GM21717 (cell line): ENCODE results near the gene SLC30A4.
"Not testable (repeated sequence)": the region's sequence is repeated elsewhere in the genome, so short reads cannot be mapped to it uniquely, and the experiment has no call there.

Source experiments
- ATAC-seq: cut with Tn5 transposase; IDR thresholded peaks from one replicate; pipeline ENCODE4 v1.9.1; 2021; ENCODE audit warnings: mild to moderate bottlenecking, moderate library complexity; ENCODE audit not compliant: unreplicated experiment

SLC30A4 gene

GRCh38 chr15:45522328-45523165, at the start of gene SLC30A4:
SLC30A4 (minus strand) TSS chr15:45522755; CDS start chr15:45522354, 401 bp downstream.
- peak; percentile 82 for ATAC-seq

- ATAC-seq = no peak
Measured at GRCh38 chr15:45555934-45556608, 33.5 kb upstream of the SLC30A4 start.

- no peak for ATAC-seq
Measured at GRCh38 chr15:45551676-45552075, 29.1 kb upstream of the SLC30A4 start.

GRCh38 chr15:45550436-45550835, 27.9 kb upstream of the SLC30A4 start:
- ATAC-seq = no peak

GRCh38 chr15:45549541-45550220, 27.1 kb upstream of the SLC30A4 start:
- ATAC-seq = no peak

GRCh38 chr15:45548753-45549520, 26.4 kb upstream of the SLC30A4 start:
- ATAC-seq = no peak

- no peak for ATAC-seq
Measured at GRCh38 chr15:45546789-45547188, 24.2 kb upstream of the SLC30A4 start.

GRCh38 chr15:45544266-45545023, 21.9 kb upstream of the SLC30A4 start:
- no peak for ATAC-seq

GRCh38 chr15:45543051-45543450, 20.5 kb upstream of the SLC30A4 start:
- no peak for ATAC-seq

- ATAC-seq = no peak
Measured at GRCh38 chr15:45540531-45540930, 18.0 kb upstream of the SLC30A4 start.

- no peak for ATAC-seq
Measured at GRCh38 chr15:45539680-45540079, 17.1 kb upstream of the SLC30A4 start.

GRCh38 chr15:45536934-45537333, 14.4 kb upstream of the SLC30A4 start:
- ATAC-seq = no peak

GRCh38 chr15:45535486-45536042, 13.0 kb upstream of the SLC30A4 start:
- ATAC-seq = no peak

- no peak for ATAC-seq
Measured at GRCh38 chr15:45534821-45535220, 12.3 kb upstream of the SLC30A4 start.

- not testable (repeated sequence) for ATAC-seq
Measured at GRCh38 chr15:45532892-45533291, 10.3 kb upstream of the SLC30A4 start.

GRCh38 chr15:45529613-45530012, 7.1 kb upstream of the SLC30A4 start:
- ATAC-seq = no peak

- ATAC-seq = no peak
Measured at GRCh38 chr15:45527086-45527485, 4.5 kb upstream of the SLC30A4 start.

- ATAC-seq = no peak
Measured at GRCh38 chr15:45523166-45523460, 558 bp upstream of the SLC30A4 start.

GRCh38 chr15:45521596-45522327, 793 bp downstream of the SLC30A4 start:
- ATAC-seq = peak; percentile 5
